ENCODE results near the gene SLC15A5. TPM values are rescaled to one million over a fixed set of nuclear protein-coding genes. Genes with fewer than 3 reads are reported as not detected.

The SLC15A5 gene, protein sequence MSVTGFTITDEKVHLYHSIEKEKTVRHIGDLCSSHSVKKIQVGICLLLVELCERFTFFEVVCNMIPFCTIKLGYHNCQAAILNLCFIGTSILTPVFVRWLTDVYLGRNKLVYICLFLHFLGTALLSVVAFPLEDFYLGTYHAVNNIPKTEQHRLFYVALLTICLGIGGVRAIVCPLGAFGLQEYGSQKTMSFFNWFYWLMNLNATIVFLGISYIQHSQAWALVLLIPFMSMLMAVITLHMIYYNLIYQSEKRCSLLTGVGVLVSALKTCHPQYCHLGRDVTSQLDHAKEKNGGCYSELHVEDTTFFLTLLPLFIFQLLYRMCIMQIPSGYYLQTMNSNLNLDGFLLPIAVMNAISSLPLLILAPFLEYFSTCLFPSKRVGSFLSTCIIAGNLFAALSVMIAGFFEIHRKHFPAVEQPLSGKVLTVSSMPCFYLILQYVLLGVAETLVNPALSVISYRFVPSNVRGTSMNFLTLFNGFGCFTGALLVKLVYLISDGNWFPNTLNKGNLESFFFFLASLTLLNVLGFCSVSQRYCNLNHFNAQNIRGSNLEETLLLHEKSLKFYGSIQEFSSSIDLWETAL
- not detected for total RNA-seq

DNA sequence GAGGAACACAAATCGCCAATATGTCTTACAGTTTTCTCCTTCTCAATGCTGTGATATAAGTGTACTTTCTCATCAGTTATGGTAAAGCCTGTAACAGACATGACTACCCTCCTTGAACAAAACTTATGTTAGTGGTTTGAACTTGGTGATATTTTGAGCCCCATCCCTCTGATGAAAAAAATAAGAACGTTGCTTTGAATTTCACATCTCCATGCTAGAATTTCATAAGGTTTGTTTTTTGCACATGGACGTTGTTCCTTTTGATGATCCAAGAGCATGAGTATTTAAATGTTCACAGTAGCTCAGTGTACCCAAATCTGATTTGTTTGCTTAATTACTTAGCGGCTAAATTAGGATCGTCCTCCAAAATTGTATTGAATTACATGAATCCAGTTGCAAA, at the start of gene SLC15A5:
Gene SLC15A5, minus strand, starts transcription at position 101 of the 400 bp plus-strand sequence. Its CDS starts 0 bp downstream, at position 101.
- no peaks in the 10 kb centered on the region for H3K4me1 ChIP-seq
- intact Hi-C loops (cut with DNase I), result no loop called here
- H3K4me3 ChIP-seq, result no peak within 1 kb of the TSS
- H3K36me3 ChIP-seq, result no peaks in the 10 kb centered on the region
- no peaks in the 10 kb centered on the region for H3K9me3 ChIP-seq
- TF ChIP-seq, protein P1, sequence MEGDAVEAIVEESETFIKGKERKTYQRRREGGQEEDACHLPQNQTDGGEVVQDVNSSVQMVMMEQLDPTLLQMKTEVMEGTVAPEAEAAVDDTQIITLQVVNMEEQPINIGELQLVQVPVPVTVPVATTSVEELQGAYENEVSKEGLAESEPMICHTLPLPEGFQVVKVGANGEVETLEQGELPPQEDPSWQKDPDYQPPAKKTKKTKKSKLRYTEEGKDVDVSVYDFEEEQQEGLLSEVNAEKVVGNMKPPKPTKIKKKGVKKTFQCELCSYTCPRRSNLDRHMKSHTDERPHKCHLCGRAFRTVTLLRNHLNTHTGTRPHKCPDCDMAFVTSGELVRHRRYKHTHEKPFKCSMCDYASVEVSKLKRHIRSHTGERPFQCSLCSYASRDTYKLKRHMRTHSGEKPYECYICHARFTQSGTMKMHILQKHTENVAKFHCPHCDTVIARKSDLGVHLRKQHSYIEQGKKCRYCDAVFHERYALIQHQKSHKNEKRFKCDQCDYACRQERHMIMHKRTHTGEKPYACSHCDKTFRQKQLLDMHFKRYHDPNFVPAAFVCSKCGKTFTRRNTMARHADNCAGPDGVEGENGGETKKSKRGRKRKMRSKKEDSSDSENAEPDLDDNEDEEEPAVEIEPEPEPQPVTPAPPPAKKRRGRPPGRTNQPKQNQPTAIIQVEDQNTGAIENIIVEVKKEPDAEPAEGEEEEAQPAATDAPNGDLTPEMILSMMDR (IDR thresholded peaks at IDR 0.05), result no peak
- no peak for DNase-seq (ENCODE audit: low spot score in 2 of 2)
- H3K27ac ChIP-seq, result no peak within 1 kb of the TSS
- H3K27me3 ChIP-seq, result no peaks in the 10 kb centered on the region

DNA sequence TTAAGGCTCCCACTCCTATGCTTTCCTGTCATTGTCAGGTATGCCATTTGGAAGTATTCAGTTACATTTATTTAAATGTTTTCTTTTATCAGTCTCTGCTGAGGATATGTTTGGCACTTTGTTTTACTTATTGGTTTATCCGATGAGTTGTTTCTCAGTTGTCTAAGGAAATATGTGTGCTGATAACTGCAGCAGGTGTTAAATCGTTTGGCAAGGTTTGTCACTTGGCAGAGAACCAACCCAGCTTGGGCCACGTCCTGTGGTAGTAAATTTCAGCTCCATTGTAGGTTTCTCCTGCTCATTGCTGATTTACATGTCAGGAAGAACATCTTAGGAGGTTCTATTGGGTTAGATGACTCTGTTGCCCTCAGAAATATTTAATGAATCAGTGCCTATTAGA, 47.9 kb upstream of the SLC15A5 start:
- no peaks in the 10 kb centered on the region for H3K27me3 ChIP-seq
- H3K36me3 ChIP-seq, result no peaks in the 10 kb centered on the region
- DNase-seq (ENCODE audit: low spot score in 2 of 2), result no peak
- H3K4me1 ChIP-seq, result no peaks in the 10 kb centered on the region
- intact Hi-C loops (cut with DNase I), result no loop called here
- H3K4me3 ChIP-seq, result no peak overlapping the region
- H3K9me3 ChIP-seq, result no peaks in the 10 kb centered on the region
- no peak overlapping the region for H3K27ac ChIP-seq
- TF ChIP-seq, protein P1 (IDR thresholded peaks at IDR 0.05), result no peak

DNA sequence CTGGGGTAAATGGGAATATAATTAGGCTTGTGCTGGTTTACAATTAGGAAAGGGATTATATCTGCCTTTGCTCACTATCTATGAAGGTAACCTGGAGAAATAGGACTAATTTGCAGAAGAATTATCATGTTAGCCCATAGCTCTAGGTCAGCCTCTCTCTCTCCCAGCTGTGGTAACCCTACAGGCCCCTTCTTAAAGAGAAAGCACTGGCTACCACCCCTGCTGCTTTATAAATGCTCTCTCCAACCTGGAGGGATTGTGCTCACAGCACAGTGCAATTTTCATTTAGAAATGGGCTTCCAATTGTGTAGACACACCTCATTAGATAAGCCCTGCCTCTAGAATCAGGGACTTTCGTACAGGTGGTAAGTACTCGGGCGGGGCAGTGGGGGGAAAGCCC, 47.3 kb upstream of the SLC15A5 start:
- no peak for DNase-seq (ENCODE audit: low spot score in 2 of 2)
- H3K4me1 ChIP-seq, result no peaks in the 10 kb centered on the region
- intact Hi-C loops (cut with DNase I), result no loop called here
- H3K4me3 ChIP-seq, result no peak overlapping the region
- no peaks in the 10 kb centered on the region for H3K9me3 ChIP-seq
- H3K36me3 ChIP-seq, result no peaks in the 10 kb centered on the region
- H3K27me3 ChIP-seq, result no peaks in the 10 kb centered on the region
- TF ChIP-seq, protein P1 (IDR thresholded peaks at IDR 0.05), result no peak
- H3K27ac ChIP-seq, result no peak overlapping the region

DNA sequence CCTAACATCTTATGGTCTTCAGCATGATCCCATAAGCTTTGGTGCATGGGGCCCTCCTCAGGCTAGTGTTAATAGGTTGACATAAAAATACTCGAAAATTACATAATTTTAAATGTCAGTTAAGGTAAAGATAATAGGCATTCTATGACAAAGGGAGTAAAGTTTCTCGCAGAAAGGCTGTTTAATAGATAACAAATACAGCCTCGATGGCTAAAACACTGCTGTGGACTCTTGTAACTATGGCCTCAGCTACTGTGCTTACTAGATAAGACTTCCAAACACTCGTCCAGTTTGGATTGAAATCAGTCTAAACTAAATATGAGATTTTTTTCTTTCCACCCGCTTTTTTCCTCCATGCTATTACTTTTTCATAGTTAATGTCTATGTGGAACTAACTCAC, 46.8 kb upstream of the SLC15A5 start:
- Histone ChIP-seq H3K27me3 (no peaks in the 10 kb centered on the region), H3K4me1 (no peaks in the 10 kb centered on the region), H3K4me3 (no peak overlapping the region), H3K9me3 (no peaks in the 10 kb centered on the region), H3K27ac (no peak overlapping the region), H3K36me3 (no peaks in the 10 kb centered on the region)
- TF ChIP-seq, protein P1 (IDR thresholded peaks at IDR 0.05), result no peak
- DNase-seq (ENCODE audit: low spot score in 2 of 2), result no peak
- intact Hi-C loops (cut with DNase I), result no loop called here

DNA sequence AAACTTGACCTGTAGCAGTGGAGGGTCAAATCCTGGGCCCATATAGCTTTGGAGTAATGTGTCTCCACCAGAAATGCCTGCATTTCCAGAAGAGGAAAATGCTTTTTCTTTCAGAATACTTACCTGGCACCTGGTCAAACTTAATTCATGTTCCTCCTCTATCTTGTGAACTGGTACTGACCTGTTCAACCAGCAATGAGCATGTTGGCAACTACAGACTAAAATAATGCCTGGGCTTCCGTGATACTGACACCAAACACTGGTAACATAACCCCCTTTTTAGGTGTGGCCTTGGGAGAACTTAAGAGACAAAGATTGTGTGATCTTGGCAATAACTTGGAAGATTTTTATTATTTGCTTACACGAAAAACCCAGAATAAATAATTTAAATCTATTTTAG, 46.2 kb upstream of the SLC15A5 start:
- Histone ChIP-seq H3K27me3 (no peaks in the 10 kb centered on the region), H3K9me3 (no peaks in the 10 kb centered on the region), H3K27ac (no peak overlapping the region), H3K4me1 (no peaks in the 10 kb centered on the region), H3K4me3 (no peak overlapping the region), H3K36me3 (no peaks in the 10 kb centered on the region)
- no peak for DNase-seq (ENCODE audit: low spot score in 2 of 2)
- intact Hi-C loops (cut with DNase I), result no loop called here
- TF ChIP-seq, protein P1 (IDR thresholded peaks at IDR 0.05), result no peak

Data from ascending aorta (tissue), 2 donors.